Measurements from ENCODE around the gene NTM. TPM values are rescaled to one million over a fixed set of nuclear protein-coding genes. Genes with fewer than 3 reads are reported as not detected.
"Not testable (repeated sequence)": the region's sequence is repeated elsewhere in the genome, so short reads cannot be mapped to it uniquely, and the experiment has no call there.

Gene NTM
- total RNA-seq, 1 experiment from 2014 or later, result not detected

- RAD21 ChIA-PET (ENCODE audit: low non-redundant PET in 1 of 2, low total read pairs in 2 of 2, uncharacterized antibody in 2 of 2, unreplicated experiment in 2 of 2); DNase-seq (ENCODE audit: low read depth, low spot score); H3K4me2 ChIP-seq (ENCODE audit: low read length); POLR2A ChIA-PET; ATAC-seq; H3K27me3 ChIP-seq (ENCODE audit: insufficient read depth, low read length); H3K9ac ChIP-seq (ENCODE audit: low read length); H3K4me3 ChIP-seq (replicated peaks in 1 of 2; ENCODE audit: low read depth in 1 of 2, low read length in 2 of 2); H3K27ac ChIP-seq (ENCODE audit: low read depth, low read length); intact Hi-C loops (cut with micrococcal nuclease); H3K36me3 ChIP-seq (ENCODE audit: control insufficient read depth in 1 of 2, insufficient read depth in 2 of 2, low read length in 2 of 2); H2AFZ ChIP-seq (ENCODE audit: low read depth, low read length, poor library complexity, severe bottlenecking); H3K79me2 ChIP-seq (ENCODE audit: insufficient read depth, low read length); CTCF ChIA-PET; H4K20me1 ChIP-seq (ENCODE audit: insufficient read depth); H3K9me2 ChIP-seq (ENCODE audit: insufficient read depth); BruUV-seq (replicated peaks); H3K4me1 ChIP-seq (ENCODE audit: control insufficient read depth in 1 of 2, insufficient read depth in 2 of 2, low read length in 2 of 2): not testable (repeated sequence)
- H3K9me3 ChIP-seq (ENCODE audit: control insufficient read depth in 1 of 2, insufficient read depth in 1 of 2, low read depth in 1 of 2, low read length in 2 of 2), result peaks cover 13 to 34% of the 10 kb centered on the region in 2 experiments; a peak in 2 of 4 replicates
These were observed 700.5 kb downstream of the NTM start for GRCh38 chr11:132070907-132071306.

GRCh38 chr11:132072044-132072857, 701.8 kb downstream of the NTM start:
- RAD21 ChIA-PET (ENCODE audit: low non-redundant PET in 1 of 2, low total read pairs in 2 of 2, uncharacterized antibody in 2 of 2, unreplicated experiment in 2 of 2), result no interaction called here
- no peaks in the 10 kb centered on the region for H3K27me3 ChIP-seq (ENCODE audit: insufficient read depth, low read length)
- no peak overlapping the region for H3K4me3 ChIP-seq (replicated peaks in 1 of 2; ENCODE audit: low read depth in 1 of 2, low read length in 2 of 2)
- H3K27ac ChIP-seq (ENCODE audit: low read depth, low read length), result no peak overlapping the region
- CTCF ChIA-PET, result no interaction called here
- no peaks in the 10 kb centered on the region for H3K9me2 ChIP-seq (ENCODE audit: insufficient read depth)
- H3K79me2 ChIP-seq (ENCODE audit: insufficient read depth, low read length), result no peaks in the 10 kb centered on the region
- H2AFZ ChIP-seq (ENCODE audit: low read depth, low read length, poor library complexity, severe bottlenecking), result no peak overlapping the region
- peaks cover 7 to 33% of the 10 kb centered on the region in 2 experiments; a peak in 2 of 4 replicates for H3K9me3 ChIP-seq (ENCODE audit: control insufficient read depth in 1 of 2, insufficient read depth in 1 of 2, low read depth in 1 of 2, low read length in 2 of 2)
- POLR2A ChIA-PET, result no interaction called here
- no peak for DNase-seq (ENCODE audit: low read depth, low spot score)
- no peaks in the 10 kb centered on the region for H4K20me1 ChIP-seq (ENCODE audit: insufficient read depth)
- BruUV-seq (replicated peaks), result no TSS peak
- no peak for TF ChIP-seq MAX (IDR thresholded peaks at IDR 0.05)
- no peak for TF ChIP-seq RAD21 (IDR thresholded peaks at IDR 0.05; ENCODE audit: low read depth)
- TF ChIP-seq JUND (IDR thresholded peaks at IDR 0.05), result no peak
- no peak for TF ChIP-seq YY1 (IDR thresholded peaks at IDR 0.05; ENCODE audit: extremely low read depth, insufficient replicate concordance, low read depth, low read length)
- TF ChIP-seq, protein P1, sequence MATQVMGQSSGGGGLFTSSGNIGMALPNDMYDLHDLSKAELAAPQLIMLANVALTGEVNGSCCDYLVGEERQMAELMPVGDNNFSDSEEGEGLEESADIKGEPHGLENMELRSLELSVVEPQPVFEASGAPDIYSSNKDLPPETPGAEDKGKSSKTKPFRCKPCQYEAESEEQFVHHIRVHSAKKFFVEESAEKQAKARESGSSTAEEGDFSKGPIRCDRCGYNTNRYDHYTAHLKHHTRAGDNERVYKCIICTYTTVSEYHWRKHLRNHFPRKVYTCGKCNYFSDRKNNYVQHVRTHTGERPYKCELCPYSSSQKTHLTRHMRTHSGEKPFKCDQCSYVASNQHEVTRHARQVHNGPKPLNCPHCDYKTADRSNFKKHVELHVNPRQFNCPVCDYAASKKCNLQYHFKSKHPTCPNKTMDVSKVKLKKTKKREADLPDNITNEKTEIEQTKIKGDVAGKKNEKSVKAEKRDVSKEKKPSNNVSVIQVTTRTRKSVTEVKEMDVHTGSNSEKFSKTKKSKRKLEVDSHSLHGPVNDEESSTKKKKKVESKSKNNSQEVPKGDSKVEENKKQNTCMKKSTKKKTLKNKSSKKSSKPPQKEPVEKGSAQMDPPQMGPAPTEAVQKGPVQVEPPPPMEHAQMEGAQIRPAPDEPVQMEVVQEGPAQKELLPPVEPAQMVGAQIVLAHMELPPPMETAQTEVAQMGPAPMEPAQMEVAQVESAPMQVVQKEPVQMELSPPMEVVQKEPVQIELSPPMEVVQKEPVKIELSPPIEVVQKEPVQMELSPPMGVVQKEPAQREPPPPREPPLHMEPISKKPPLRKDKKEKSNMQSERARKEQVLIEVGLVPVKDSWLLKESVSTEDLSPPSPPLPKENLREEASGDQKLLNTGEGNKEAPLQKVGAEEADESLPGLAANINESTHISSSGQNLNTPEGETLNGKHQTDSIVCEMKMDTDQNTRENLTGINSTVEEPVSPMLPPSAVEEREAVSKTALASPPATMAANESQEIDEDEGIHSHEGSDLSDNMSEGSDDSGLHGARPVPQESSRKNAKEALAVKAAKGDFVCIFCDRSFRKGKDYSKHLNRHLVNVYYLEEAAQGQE (IDR thresholded peaks at IDR 0.05; ENCODE audit: low read depth), result no peak
- TF ChIP-seq ZBTB33 (IDR thresholded peaks at IDR 0.05; ENCODE audit: extremely low read depth, insufficient replicate concordance, low read length), result no peak
- TF ChIP-seq EGR1 (IDR thresholded peaks at IDR 0.05; ENCODE audit: low read depth), result no peak
- TF ChIP-seq ZNF274 (IDR thresholded peaks at IDR 0.05; ENCODE audit: low read depth, low read length), result no peak
- TF ChIP-seq EZH2 (IDR thresholded peaks at IDR 0.05), result no peak
- TF ChIP-seq SIN3A (IDR thresholded peaks at IDR 0.05; ENCODE audit: low read depth), result no peak
- H3K4me2 ChIP-seq (ENCODE audit: low read length), result no peak overlapping the region
- no peak overlapping the region for H3K9ac ChIP-seq (ENCODE audit: low read length)
- intact Hi-C loops (cut with micrococcal nuclease), result no loop called here
- ATAC-seq, result no peak
- H3K4me1 ChIP-seq (ENCODE audit: control insufficient read depth in 1 of 2, insufficient read depth in 2 of 2, low read length in 2 of 2), result no peaks in the 10 kb centered on the region
- H3K36me3 ChIP-seq (ENCODE audit: control insufficient read depth in 1 of 2, insufficient read depth in 2 of 2, low read length in 2 of 2), result no peaks in the 10 kb centered on the region

All from HCT116 (cell line).